NCI-H460 (cell line): Measurements from ENCODE around the gene ATP4A. TPM values are rescaled to one million over a fixed set of nuclear protein-coding genes. Genes with fewer than 3 reads are reported as not detected.
A peak's percentile ranks its signal among the peaks of the same experiment; 100 is the strongest.
"Not testable (repeated sequence)": the region's sequence is repeated elsewhere in the genome, so short reads cannot be mapped to it uniquely, and the experiment has no call there.

Experiments
- DNase-seq: peaks from one replicate; pipeline ENCODE4 v3.0.0-alpha.2; 2016; ENCODE audit warnings: low read depth; ENCODE audit errors: extremely low read depth
- polyA plus RNA-seq: library from polyadenylated mRNA; depleted of rRNA; stranded (reverse); fragments of >200 nt; gene quantifications from 2 replicates; pipeline ENCODE4 v1.2.3, GENCODE V29; 2014; cell fraction: nucleus; rRNA removed
- total RNA-seq: library from RNA; depleted of rRNA; stranded (reverse); fragments of >200 nt; shearing (Covaris generic); gene quantifications from 2 replicates; pipeline ENCODE4 v1.2.3, GENCODE V29; 2014; rRNA removed

Gene ATP4A
- total RNA-seq: not detected in 2 replicates
- not detected in 2 replicates for polyA plus RNA-seq

- no peak for DNase-seq
Observed at GRCh38 chr19:35563207-35563829, at the start of gene ATP4A. Gene ATP4A, minus strand, starts transcription at chr19:35563658. Its CDS starts 29 bp downstream, at chr19:35563629.

- peak; percentile 89 for DNase-seq
Observed at GRCh38 chr19:35612559-35613321, 49.3 kb upstream of the ATP4A start, which contains the start of gene HAUS5. Gene HAUS5, plus strand, starts transcription at chr19:35612735. Its CDS starts 60 bp downstream, at chr19:35612795.

GRCh38 chr19:35612224-35612558, 48.7 kb upstream of the ATP4A start:
- DNase-seq: no peak

- no peak for DNase-seq
Observed at GRCh38 chr19:35609851-35610353, 46.4 kb upstream of the ATP4A start.

- DNase-seq: no peak
Observed at GRCh38 chr19:35608251-35608650, 44.8 kb upstream of the ATP4A start.

- no peak for DNase-seq
Observed at GRCh38 chr19:35607661-35608060, 44.2 kb upstream of the ATP4A start.

- not testable (repeated sequence) for DNase-seq
Observed at GRCh38 chr19:35607170-35607569, 43.7 kb upstream of the ATP4A start.

GRCh38 chr19:35604436-35604835, 41.0 kb upstream of the ATP4A start:
- DNase-seq: not testable (repeated sequence)

GRCh38 chr19:35601971-35602370, 38.5 kb upstream of the ATP4A start:
- no peak for DNase-seq

- DNase-seq: no peak
Observed at GRCh38 chr19:35596366-35596999, 33.0 kb upstream of the ATP4A start.

- DNase-seq: no peak
Observed at GRCh38 chr19:35595928-35596327, 32.5 kb upstream of the ATP4A start.

- DNase-seq: not testable (repeated sequence)
Observed at GRCh38 chr19:35595026-35595425, 31.6 kb upstream of the ATP4A start.

GRCh38 chr19:35592226-35592625, 28.8 kb upstream of the ATP4A start:
- peak; percentile 12 for DNase-seq

GRCh38 chr19:35590875-35591274, 27.4 kb upstream of the ATP4A start:
- no peak for DNase-seq

GRCh38 chr19:35587321-35587720, 23.9 kb upstream of the ATP4A start:
- no peak for DNase-seq

GRCh38 chr19:35585848-35586247, 22.4 kb upstream of the ATP4A start, which contains the start of gene PMIS2:
Gene PMIS2, plus strand, starts transcription at chr19:35586173. Its CDS starts 87 bp downstream, at chr19:35586260.
- no peak for DNase-seq

GRCh38 chr19:35582760-35583159, 19.3 kb upstream of the ATP4A start:
- DNase-seq: no peak

GRCh38 chr19:35578707-35579106, 15.2 kb upstream of the ATP4A start:
- DNase-seq: no peak

- no peak for DNase-seq
Observed at GRCh38 chr19:35577918-35578317, 14.5 kb upstream of the ATP4A start.

- no peak for DNase-seq
Observed at GRCh38 chr19:35571406-35571965, 8.0 kb upstream of the ATP4A start.

GRCh38 chr19:35569281-35569781, 5.9 kb upstream of the ATP4A start:
- no peak for DNase-seq
